Mesendoderm (in vitro differentiated cells): ENCODE data around the gene C2orf72.
"Not testable (repeated sequence)": the region's sequence is repeated elsewhere in the genome, so short reads cannot be mapped to it uniquely, and the experiment has no call there.

Source experiments
- DNase-seq: peaks from one replicate; pipeline ENCODE4 v3.0.0; 2013
- H2AK5ac ChIP-seq: 2 replicates; pipeline ENCODE4 v1.6.1; 2013; ENCODE audit warnings: low read length, inconsistent platforms
- H2BK120ac ChIP-seq: 2 replicates; pipeline ENCODE4 v1.6.1; 2013; ENCODE audit warnings: low read depth, mild to moderate bottlenecking, low read length, moderate library complexity, mixed read lengths
- H2BK15ac ChIP-seq: replicated peaks from 2 replicates; pipeline ENCODE4 v1.6.1; 2013; ENCODE audit warnings: low read depth, mild to moderate bottlenecking, moderate library complexity
- H2BK5ac ChIP-seq: 2 replicates; pipeline ENCODE4 v1.6.1; 2013; ENCODE audit warnings: low read length, inconsistent platforms
- H3K18ac ChIP-seq: 2 replicates; pipeline ENCODE4 v1.6.1; 2013; ENCODE audit warnings: mild to moderate bottlenecking, low read length, mixed read lengths
- H3K23ac ChIP-seq: one replicate; pipeline ENCODE4 v1.6.1; 2013; ENCODE audit warnings: low read length
- H3K27ac ChIP-seq: 2 replicates; pipeline ENCODE4 v1.5.1; 2013; ENCODE audit warnings: low read depth, mild to moderate bottlenecking, inconsistent platforms, low read length, moderate library complexity
- H3K27me3 ChIP-seq: 2 replicates; pipeline ENCODE4 v1.6.1; 2013; ENCODE audit warnings: low read length, control low read depth, mild to moderate bottlenecking, inconsistent platforms; ENCODE audit not compliant: insufficient read depth, poor library complexity
- H3K36me3 ChIP-seq: 2 replicates; pipeline ENCODE4 v1.6.1; 2013; ENCODE audit warnings: low read length, inconsistent platforms; ENCODE audit not compliant: control insufficient read depth, insufficient read depth
- H3K4ac ChIP-seq: one replicate; pipeline ENCODE4 v1.6.1; 2013; ENCODE audit warnings: low read depth, mild to moderate bottlenecking, low read length, moderate library complexity
- H3K4me1 ChIP-seq: 2 replicates; pipeline ENCODE4 v1.6.1; 2013; ENCODE audit warnings: low read depth, low read length, inconsistent platforms; ENCODE audit not compliant: control insufficient read depth
- H3K4me2 ChIP-seq: 2 replicates; pipeline ENCODE4 v1.6.1; 2013; ENCODE audit warnings: low read length
- H3K4me3 ChIP-seq: 2 replicates; pipeline ENCODE4 v1.5.1; 2013; ENCODE audit warnings: mild to moderate bottlenecking, low read length
- H3K56ac ChIP-seq: one replicate; pipeline ENCODE4 v1.6.1; 2013; ENCODE audit warnings: low read length
- H3K79me1 ChIP-seq: 2 replicates; pipeline ENCODE4 v1.6.1; 2013; ENCODE audit warnings: low read length, inconsistent platforms
- H3K79me2 ChIP-seq: 2 replicates; pipeline ENCODE4 v1.6.1; 2013; ENCODE audit warnings: mild to moderate bottlenecking, low read length; ENCODE audit not compliant: control insufficient read depth, insufficient read depth
- H3K9ac ChIP-seq: 2 replicates; pipeline ENCODE4 v1.6.1; 2013; ENCODE audit warnings: low read length, inconsistent platforms
- H4K5ac ChIP-seq: one replicate; pipeline ENCODE4 v1.6.1; 2013; ENCODE audit warnings: low read length
- H4K8ac ChIP-seq: one replicate; pipeline ENCODE4 v1.6.1; 2013; ENCODE audit warnings: low read depth, mild to moderate bottlenecking, control low read depth, low read length, moderate library complexity
- WGBS: extraction: QIAGEN DNeasy Blood & Tissue Kit; methylation state at CpG from one replicate; pipeline ENCODE4 v1.1.7; 2013; ENCODE audit warnings: low lambda C conversion rate, missing lambda C conversion rate; ENCODE audit not compliant: insufficient coverage; ENCODE audit errors: extremely low coverage; 5-methylcytosine and 5-hydroxymethylcytosine counted together

The C2orf72 gene

DNA sequence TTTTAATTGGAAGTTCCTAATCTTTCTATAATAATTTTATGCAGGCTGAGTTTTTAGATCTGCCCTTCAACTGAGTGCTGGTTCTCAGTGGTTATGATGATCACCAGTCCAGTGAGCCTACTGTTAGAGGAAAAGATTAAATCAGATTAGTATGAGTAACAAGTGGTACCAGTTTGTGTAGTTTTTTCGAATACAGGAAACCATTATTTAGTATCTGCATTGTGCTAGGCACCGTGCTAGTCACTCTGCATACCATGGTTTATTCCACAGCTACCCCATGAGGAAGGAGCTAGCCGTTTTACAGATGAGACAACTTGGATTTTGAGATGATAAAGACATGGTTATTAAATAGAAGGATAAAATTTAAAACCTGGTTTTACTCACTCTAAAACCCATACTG, 25.5 kb downstream of the C2orf72 start:
- H3K79me2 ChIP-seq = peaks cover 32% of the 10 kb centered on the region
- no peaks in the 10 kb centered on the region for H3K36me3 ChIP-seq
- no peak overlapping the region for H3K4me3 ChIP-seq
- H2BK120ac ChIP-seq = no peak overlapping the region
- H3K4me2 ChIP-seq = no peak overlapping the region
- H3K4ac ChIP-seq = no peak overlapping the region
- peaks cover 7% of the 10 kb centered on the region for H3K79me1 ChIP-seq
- H4K5ac ChIP-seq = no peak overlapping the region
- WGBS = no CpG with 5 or more reads among the region's 3 CpGs
- H3K56ac ChIP-seq = no peak overlapping the region
- H3K18ac ChIP-seq = no peak overlapping the region
- no peak overlapping the region for H3K9ac ChIP-seq
- no peak overlapping the region for H2AK5ac ChIP-seq
- H3K23ac ChIP-seq = no peak overlapping the region
- no peak overlapping the region for H2BK5ac ChIP-seq
- no peak overlapping the region for H2BK15ac ChIP-seq
- no peaks in the 10 kb centered on the region for H3K27me3 ChIP-seq
- H3K4me1 ChIP-seq = peaks cover 4% of the 10 kb centered on the region
- H4K8ac ChIP-seq = no peak overlapping the region
- H3K27ac ChIP-seq = no peak overlapping the region
- DNase-seq = no peak

DNA sequence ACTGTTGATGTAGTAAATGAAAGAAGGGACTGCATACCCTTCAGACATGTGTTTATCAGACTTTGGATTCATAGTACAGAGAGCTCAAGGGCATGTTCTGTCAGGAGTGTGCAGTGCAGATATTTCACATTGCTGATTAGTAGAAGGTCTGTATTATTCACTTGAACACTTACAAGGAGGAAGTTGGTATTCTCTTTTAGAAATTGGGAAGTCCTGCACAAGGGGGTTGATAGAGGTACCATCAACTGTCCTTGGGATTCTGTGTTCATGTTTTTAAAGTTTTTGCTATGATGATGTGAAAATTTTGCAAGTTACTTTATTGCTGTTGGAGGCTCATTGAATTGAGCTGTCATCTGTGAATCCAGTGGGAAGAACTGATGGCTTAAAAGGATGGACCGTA, 26.0 kb downstream of the C2orf72 start:
- H2BK15ac ChIP-seq = no peak overlapping the region
- no peak for DNase-seq
- H3K27ac ChIP-seq = no peak overlapping the region
- H3K56ac ChIP-seq = no peak overlapping the region
- H3K79me1 ChIP-seq = peaks cover 7% of the 10 kb centered on the region
- no peak overlapping the region for H3K23ac ChIP-seq
- no CpG with 5 or more reads among the region's 1 CpG for WGBS
- H3K18ac ChIP-seq = no peak overlapping the region
- H3K4me1 ChIP-seq = no peaks in the 10 kb centered on the region
- H3K4me3 ChIP-seq = no peak overlapping the region
- H4K8ac ChIP-seq = no peak overlapping the region
- H2AK5ac ChIP-seq = no peak overlapping the region
- no peaks in the 10 kb centered on the region for H3K36me3 ChIP-seq
- H2BK5ac ChIP-seq = no peak overlapping the region
- peaks cover 26% of the 10 kb centered on the region for H3K79me2 ChIP-seq
- H3K4me2 ChIP-seq = no peak overlapping the region
- no peak overlapping the region for H2BK120ac ChIP-seq
- H3K27me3 ChIP-seq = no peaks in the 10 kb centered on the region
- H3K9ac ChIP-seq = no peak overlapping the region
- no peak overlapping the region for H3K4ac ChIP-seq
- H4K5ac ChIP-seq = no peak overlapping the region

DNA sequence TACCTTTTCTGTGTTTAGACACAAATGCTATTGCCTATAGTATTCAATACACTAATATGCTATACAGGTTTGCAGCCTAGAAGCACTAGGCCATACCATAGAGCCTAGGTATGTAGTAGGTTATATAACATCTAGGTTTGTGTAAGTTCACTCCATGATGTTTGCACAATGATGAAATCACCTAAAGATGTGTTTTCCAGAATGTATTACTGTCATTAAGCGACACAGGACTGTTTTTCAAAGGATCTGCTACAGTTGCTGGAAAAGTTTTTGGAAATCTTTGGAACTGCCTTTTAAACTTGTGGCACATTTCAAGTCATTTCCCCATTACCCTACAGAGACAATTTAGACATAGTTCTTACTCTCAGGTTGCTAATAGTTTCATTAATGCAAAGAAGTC, 28.6 kb downstream of the C2orf72 start:
- DNase-seq = no peak
- no peak overlapping the region for H3K4me3 ChIP-seq
- H4K5ac ChIP-seq = no peak overlapping the region
- H3K27me3 ChIP-seq = no peaks in the 10 kb centered on the region
- peaks cover 1% of the 10 kb centered on the region for H3K79me1 ChIP-seq
- H4K8ac ChIP-seq = no peak overlapping the region
- no peak overlapping the region for H3K4ac ChIP-seq
- no peak overlapping the region for H3K18ac ChIP-seq
- no peak overlapping the region for H2BK15ac ChIP-seq
- no CpG with 5 or more reads among the region's 1 CpG for WGBS
- peaks cover 1% of the 10 kb centered on the region for H3K36me3 ChIP-seq
- no peak overlapping the region for H3K56ac ChIP-seq
- no peak overlapping the region for H3K4me2 ChIP-seq
- H2BK5ac ChIP-seq = no peak overlapping the region
- H3K79me2 ChIP-seq = peaks cover 4% of the 10 kb centered on the region
- no peaks in the 10 kb centered on the region for H3K4me1 ChIP-seq
- H2AK5ac ChIP-seq = no peak overlapping the region
- H3K27ac ChIP-seq = no peak overlapping the region
- H3K23ac ChIP-seq = no peak overlapping the region
- H3K9ac ChIP-seq = no peak overlapping the region
- no peak overlapping the region for H2BK120ac ChIP-seq

DNA sequence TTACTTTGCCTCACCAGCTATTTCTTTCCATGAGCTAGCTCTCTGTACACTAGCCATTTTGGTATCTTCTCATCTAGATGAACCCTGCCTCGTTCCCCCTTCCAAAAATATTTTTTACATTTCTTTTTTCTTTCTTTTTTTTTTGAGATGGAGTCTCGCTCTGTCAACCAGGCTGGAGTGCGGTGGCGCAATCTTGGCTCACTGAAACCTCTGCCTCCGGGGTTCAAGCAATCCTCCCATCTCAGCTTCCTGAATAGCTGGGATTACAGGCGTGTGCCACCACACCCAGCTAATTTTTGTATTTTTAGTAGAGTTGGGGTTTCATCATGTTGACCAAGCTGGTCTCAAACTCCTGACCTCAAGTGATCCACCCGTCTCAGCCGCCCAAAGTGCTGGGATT, 30.2 kb downstream of the C2orf72 start:
- H4K8ac ChIP-seq, H3K23ac ChIP-seq, DNase-seq, H2BK15ac ChIP-seq, H3K56ac ChIP-seq, H3K9ac ChIP-seq, H2AK5ac ChIP-seq, H3K79me1 ChIP-seq, H3K4me3 ChIP-seq, H3K27ac ChIP-seq, H3K4ac ChIP-seq, H2BK5ac ChIP-seq, H3K36me3 ChIP-seq, H3K79me2 ChIP-seq, H3K4me1 ChIP-seq, H3K18ac ChIP-seq, H3K4me2 ChIP-seq, H3K27me3 ChIP-seq, H2BK120ac ChIP-seq, H4K5ac ChIP-seq: not testable (repeated sequence)
- no CpG with 5 or more reads among the region's 8 CpGs for WGBS

DNA sequence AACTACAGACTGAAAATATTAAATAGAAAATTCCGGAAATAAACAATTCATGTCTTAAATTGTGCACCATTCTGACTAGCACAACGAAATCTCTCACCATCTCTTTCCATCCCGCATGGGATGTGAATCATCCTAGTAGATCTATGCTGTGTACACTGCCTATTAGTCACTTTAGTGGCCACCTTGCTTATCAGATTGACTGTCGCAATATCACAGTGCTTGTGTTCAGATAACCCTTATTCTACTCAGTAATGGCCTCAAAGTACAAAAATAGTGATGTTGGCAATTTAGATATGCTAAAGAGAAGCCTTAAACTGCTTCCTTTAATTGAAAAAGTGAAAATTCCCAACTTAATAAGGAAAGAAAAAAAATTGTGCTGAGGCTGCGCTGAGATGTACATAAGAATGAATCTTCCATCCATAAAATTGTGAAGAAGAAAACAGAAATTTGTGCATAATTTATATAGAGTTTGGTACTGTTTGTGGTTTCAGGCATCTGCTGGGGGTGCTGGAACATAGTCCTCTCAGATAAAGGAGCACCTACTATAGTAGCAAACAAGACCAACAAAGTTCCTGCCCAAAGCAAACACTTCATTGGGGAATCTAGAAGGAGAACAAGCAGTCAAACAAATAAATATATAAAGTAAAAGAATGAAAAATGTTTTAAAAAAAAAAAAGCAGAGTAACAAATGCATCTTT, 31.4 kb downstream of the C2orf72 start:
- DNase-seq = no peak

More for the DNA sequence above, 31.4 kb downstream of the C2orf72 start:
- Histone ChIP-seq H3K79me2 (no peaks in the 10 kb centered on the region), H2BK120ac (no peak overlapping the region), H2BK15ac (no peak overlapping the region), H2BK5ac (no peak overlapping the region), H3K4me3 (no peak overlapping the region), H2AK5ac (no peak overlapping the region), H3K36me3 (peaks cover 1% of the 10 kb centered on the region), H3K23ac (no peak overlapping the region), H3K27ac (no peak overlapping the region), H3K9ac (no peak overlapping the region), H4K5ac (no peak overlapping the region), H3K4me1 (no peaks in the 10 kb centered on the region), H3K4me2 (no peak overlapping the region), H3K56ac (no peak overlapping the region), H4K8ac (no peak overlapping the region), H3K4ac (no peak overlapping the region), H3K18ac (no peak overlapping the region), H3K27me3 (no peaks in the 10 kb centered on the region), H3K79me1 (peaks cover 1% of the 10 kb centered on the region)
- WGBS = no CpG with 5 or more reads among the region's 5 CpGs
